ENCODE measurements around the gene PRR14L.
"Not testable (repeated sequence)": the region's sequence is repeated elsewhere in the genome, so short reads cannot be mapped to it uniquely, and the experiment has no call there.

Gene PRR14L

GRCh38 chr22:31662668-31663037, 87.3 kb downstream of the PRR14L start:
- no peak for DNase-seq (ENCODE audit: extremely low spot score)
- POLR2A ChIA-PET = interaction anchor here (0.7 to 2.8 kb wide), 32 partner anchors 9 to 749 kb away, joined by 3 to 35 read pairs (median 4); partner anchors contain the start of genes DEPDC5, PRR14L and RTCB
- TF ChIP-seq CTBP1 (IDR thresholded peaks at IDR 0.05; ENCODE audit: borderline replicate concordance) = no peak
- TF ChIP-seq BHLHE40 (IDR thresholded peaks at IDR 0.05; ENCODE audit: borderline replicate concordance) = no peak
- no peak for TF ChIP-seq LEF1 (IDR thresholded peaks at IDR 0.05; ENCODE audit: borderline replicate concordance)
- TF ChIP-seq PKNOX1 (IDR thresholded peaks at IDR 0.05) = no peak
- TF ChIP-seq ZNF384 (IDR thresholded peaks at IDR 0.05) = no peak
- no peak for TF ChIP-seq ELF4 (IDR thresholded peaks at IDR 0.05)
- TF ChIP-seq HDGF (IDR thresholded peaks at IDR 0.05; ENCODE audit: borderline replicate concordance) = no peak
- no peak for TF ChIP-seq SP1 (IDR thresholded peaks at IDR 0.05)
- TF ChIP-seq FOXA1 (IDR thresholded peaks at IDR 0.05) = no peak
- TF ChIP-seq FOXK2 (IDR thresholded peaks at IDR 0.05) = no peak
- TF ChIP-seq ARNT (IDR thresholded peaks at IDR 0.05) = no peak
- TF ChIP-seq TARDBP (IDR thresholded peaks at IDR 0.05) = no peak
- TF ChIP-seq FOXM1 (IDR thresholded peaks at IDR 0.05; ENCODE audit: borderline replicate concordance) = no peak
- no peak for TF ChIP-seq SUZ12 (IDR thresholded peaks at IDR 0.05)
- CTCF ChIA-PET = interaction anchor here (0.6 to 2.4 kb wide), 5 partner anchors 68 to 308 kb away, joined by 3 to 10 read pairs (median 4); no protein-coding TSS in a partner anchor

GRCh38 chr22:31661851-31662667, 87.9 kb downstream of the PRR14L start, which contains the start of gene PISD:
PISD (minus strand) TSS chr22:31662215; CDS start chr22:31662208, 7 bp downstream.
- DNase-seq (ENCODE audit: extremely low spot score) = peak; percentile 99
- ChIA-PET POLR2A (interaction anchor here (0.5 to 2.8 kb wide), 35 partner anchors 9 to 750 kb away, joined by 3 to 35 read pairs (median 4); partner anchors contain the start of genes DEPDC5, PRR14L and RTCB), CTCF (interaction anchor here (0.6 to 2.4 kb wide), 4 partner anchors 68 to 309 kb away, joined by 3 to 10 read pairs (median 5); no protein-coding TSS in a partner anchor)
- TF ChIP-seq PKNOX1 (IDR thresholded peaks at IDR 0.05) (no peak), FOXK2 (IDR thresholded peaks at IDR 0.05) (no peak), LEF1 (IDR thresholded peaks at IDR 0.05; ENCODE audit: borderline replicate concordance) (no peak), SP1 (IDR thresholded peaks at IDR 0.05) (peak; percentile 83), FOXA1 (IDR thresholded peaks at IDR 0.05) (no peak), BHLHE40 (IDR thresholded peaks at IDR 0.05; ENCODE audit: borderline replicate concordance) (no peak), NFRKB (IDR thresholded peaks at IDR 0.05) (peak; percentile 69), HDGF (IDR thresholded peaks at IDR 0.05; ENCODE audit: borderline replicate concordance) (no peak), TARDBP (IDR thresholded peaks at IDR 0.05) (no peak), ARNT (IDR thresholded peaks at IDR 0.05) (no peak), L3MBTL2 (conservative IDR thresholded peaks at IDR 0.05) (peak; percentile 51), FOXM1 (IDR thresholded peaks at IDR 0.05; ENCODE audit: borderline replicate concordance) (no peak), ZNF384 (IDR thresholded peaks at IDR 0.05) (no peak), SUZ12 (IDR thresholded peaks at IDR 0.05) (no peak), ELF4 (IDR thresholded peaks at IDR 0.05) (no peak), CTBP1 (IDR thresholded peaks at IDR 0.05; ENCODE audit: borderline replicate concordance) (no peak)

- ChIA-PET CTCF (interaction anchor here (1.6 to 2.4 kb wide), 2 partner anchors 105 to 310 kb away, joined by 6 to 10 read pairs; no protein-coding TSS in a partner anchor), POLR2A (interaction anchor here (1.8 to 2.8 kb wide), 6 partner anchors 14 to 309 kb away, joined by 9 to 35 read pairs (median 16); partner anchors contain the start of gene DEPDC5)
- not testable (repeated sequence) for DNase-seq (ENCODE audit: extremely low spot score)
Observed at GRCh38 chr22:31660860-31661341, 89.0 kb downstream of the PRR14L start.

- no peak for TF ChIP-seq FOXK2 (IDR thresholded peaks at IDR 0.05)
- TF ChIP-seq ELF4 (IDR thresholded peaks at IDR 0.05) = no peak
- TF ChIP-seq CTBP1 (IDR thresholded peaks at IDR 0.05; ENCODE audit: borderline replicate concordance) = no peak
- no peak for TF ChIP-seq HDGF (IDR thresholded peaks at IDR 0.05; ENCODE audit: borderline replicate concordance)
- TF ChIP-seq ZNF384 (IDR thresholded peaks at IDR 0.05) = no peak
- no peak for TF ChIP-seq ARNT (IDR thresholded peaks at IDR 0.05)
- TF ChIP-seq LEF1 (IDR thresholded peaks at IDR 0.05; ENCODE audit: borderline replicate concordance) = no peak
- TF ChIP-seq SP1 (IDR thresholded peaks at IDR 0.05) = no peak
- no peak for TF ChIP-seq BHLHE40 (IDR thresholded peaks at IDR 0.05; ENCODE audit: borderline replicate concordance)
- POLR2A ChIA-PET = no interaction called here
- no peak for DNase-seq (ENCODE audit: extremely low spot score)
- CTCF ChIA-PET = no interaction called here
Observed at GRCh38 chr22:31659246-31659645, 90.7 kb downstream of the PRR14L start.

- TF ChIP-seq BHLHE40 (IDR thresholded peaks at IDR 0.05; ENCODE audit: borderline replicate concordance) (no peak), ARNT (IDR thresholded peaks at IDR 0.05) (no peak)
- POLR2A ChIA-PET = no interaction called here
- CTCF ChIA-PET = no interaction called here
- DNase-seq (ENCODE audit: extremely low spot score) = no peak
Observed at GRCh38 chr22:31654408-31654807, 95.5 kb downstream of the PRR14L start.

GRCh38 chr22:31653944-31654343, 96.0 kb downstream of the PRR14L start:
- ChIA-PET CTCF (no interaction called here), POLR2A (interaction anchor here (1.1 kb wide), 1 partner anchor 8 kb away, joined by 7 read pairs; the partner anchor contains the start of gene PISD)
- TF ChIP-seq ELF4 (IDR thresholded peaks at IDR 0.05) = no peak
- no peak for TF ChIP-seq ARNT (IDR thresholded peaks at IDR 0.05)
- TF ChIP-seq LEF1 (IDR thresholded peaks at IDR 0.05; ENCODE audit: borderline replicate concordance) = no peak
- no peak for TF ChIP-seq FOXM1 (IDR thresholded peaks at IDR 0.05; ENCODE audit: borderline replicate concordance)
- TF ChIP-seq SP1 (IDR thresholded peaks at IDR 0.05) = no peak
- TF ChIP-seq FOXA1 (IDR thresholded peaks at IDR 0.05) = no peak
- TF ChIP-seq SUZ12 (IDR thresholded peaks at IDR 0.05) = no peak
- no peak for TF ChIP-seq PKNOX1 (IDR thresholded peaks at IDR 0.05)
- TF ChIP-seq BHLHE40 (IDR thresholded peaks at IDR 0.05; ENCODE audit: borderline replicate concordance) = no peak
- no peak for TF ChIP-seq FOXK2 (IDR thresholded peaks at IDR 0.05)
- no peak for TF ChIP-seq CTBP1 (IDR thresholded peaks at IDR 0.05; ENCODE audit: borderline replicate concordance)
- no peak for TF ChIP-seq L3MBTL2 (conservative IDR thresholded peaks at IDR 0.05)
- TF ChIP-seq TARDBP (IDR thresholded peaks at IDR 0.05) = no peak
- no peak for TF ChIP-seq HDGF (IDR thresholded peaks at IDR 0.05; ENCODE audit: borderline replicate concordance)
- no peak for TF ChIP-seq ZNF384 (IDR thresholded peaks at IDR 0.05)
- TF ChIP-seq NFRKB (IDR thresholded peaks at IDR 0.05) = no peak
- DNase-seq (ENCODE audit: extremely low spot score) = no peak

All from HEK293T (cell line).